Testis (tissue), 3 donors: ENCODE data around the gene MRPS27. TPM values are rescaled to one million over a fixed set of nuclear protein-coding genes. Genes with fewer than 3 reads are reported as not detected.

Source experiments
- DNase-seq: peaks from one replicate; pipeline ENCODE4 v3.0.0-alpha.2; 2019
- H3K27ac ChIP-seq, 2 donors: fragments of 200-600 bp; sonication (generic); one replicate each; pipeline ENCODE4 v1.5.1; 2019
- H3K27me3 ChIP-seq: fragments of 200-600 bp; sonication (generic); one replicate; pipeline ENCODE4 v1.5.1; 2019
- H3K36me3 ChIP-seq: fragments of 200-600 bp; sonication (generic); one replicate; pipeline ENCODE4 v1.5.1; 2017; ENCODE audit warnings: low read depth; ENCODE audit errors: missing control alignments
- H3K4me1 ChIP-seq: fragments of 200-600 bp; sonication (generic); one replicate; pipeline ENCODE4 v1.5.1; 2019
- H3K4me3 ChIP-seq, 2 donors: fragments of 200-600 bp; sonication (generic); one replicate each; pipeline ENCODE4 v1.5.1; 2017 to 2019
- H3K9me3 ChIP-seq: fragments of 200-600 bp; sonication (generic); one replicate; pipeline ENCODE4 v1.5.1; 2017
- CTCF ChIP-seq, 3 experiments: fragments of 450-650 bp in 2 of 3; fragments of 200-600 bp in 1 of 3; sonication (generic) in 1 of 3; IDR thresholded peaks; one replicate each; pipeline ENCODE4 v1.5.1; 2016 to 2019; ENCODE audit warnings: antibody characterized with exemption in 3 of 3, mild to moderate bottlenecking in 2 of 3, moderate library complexity in 1 of 3
- POLR2A ChIP-seq: fragments of 450-650 bp; IDR thresholded peaks from one replicate; pipeline ENCODE4 v1.6.1; 2017; ENCODE audit warnings: antibody characterized with exemption, mild to moderate bottlenecking, moderate library complexity
- WGBS, 2 donors: methylation state at CpG; one replicate each; pipeline ENCODE4 v1.1.5; 2018; 5-methylcytosine and 5-hydroxymethylcytosine counted together
- intact Hi-C: fragments of 100-400 bp; cut with DNase I; formaldehyde crosslinking; loops from one replicate; pipeline ENCODE4 v1.15.1; 2023; ENCODE audit warnings: low total_unique reads
- polyA plus RNA-seq: library from polyadenylated mRNA; stranded (reverse); fragments of 350-450 nt; fragmentation: Illumina TruSeq; extraction: RNeasy Lipid Tissue Mini Kit (QIAGEN cat#74804); gene quantifications from one replicate; pipeline ENCODE4 v1.2.3, GENCODE V29; 2014; ENCODE audit warnings: low read depth, low replicate concordance; ENCODE audit not compliant: insufficient read depth
- total RNA-seq, 2 donors: library from RNA; depleted of rRNA; stranded (reverse); fragments of >200 nt; gene quantifications; one replicate each; pipeline ENCODE4 v1.2.3, GENCODE V29; 2016

Gene MRPS27
- total and polyA plus RNA-seq, 3 donors from 2014 or later = 35.7 to 42.6 (median 41.6) TPM

GRCh38 chr5:72237415-72237814 lies 82.6 kb downstream of the MRPS27 start:
- H3K27me3 ChIP-seq = no peaks in the 10 kb centered on the region
- 88 to 98% methylated on average over 2 of the region's 2 CpGs for WGBS, 2 donors
- TF ChIP-seq CTCF (IDR thresholded peaks at IDR 0.05) (no peak), POLR2A (no peak)
- H3K9me3 ChIP-seq = no peaks in the 10 kb centered on the region
- no peak overlapping the region for H3K27ac ChIP-seq
- H3K4me1 ChIP-seq = no peaks in the 10 kb centered on the region
- intact Hi-C loops = no loop called here
- no peaks in the 10 kb centered on the region for H3K36me3 ChIP-seq
- no peak overlapping the region for H3K4me3 ChIP-seq
- no peak for DNase-seq

GRCh38 chr5:72235725-72236124 lies 84.3 kb downstream of the MRPS27 start:
- H3K36me3 ChIP-seq = no peaks in the 10 kb centered on the region
- H3K4me3 ChIP-seq = no peak overlapping the region
- no peaks in the 10 kb centered on the region for H3K4me1 ChIP-seq
- no peak overlapping the region for H3K27ac ChIP-seq
- intact Hi-C loops = no loop called here
- no peak for DNase-seq
- no peaks in the 10 kb centered on the region for H3K27me3 ChIP-seq
- TF ChIP-seq CTCF (IDR thresholded peaks at IDR 0.05) (no peak), POLR2A (no peak)
- WGBS, 2 donors = 70 to 91% methylated on average over 1 of the region's 1 CpG
- no peaks in the 10 kb centered on the region for H3K9me3 ChIP-seq

GRCh38 chr5:72234868-72235267 lies 85.2 kb downstream of the MRPS27 start:
- no peak for DNase-seq
- 93 to 94% methylated on average over 1 of the region's 1 CpG for WGBS, 2 donors
- no peaks in the 10 kb centered on the region for H3K4me1 ChIP-seq
- no peaks in the 10 kb centered on the region for H3K27me3 ChIP-seq
- no peaks in the 10 kb centered on the region for H3K9me3 ChIP-seq
- no peak overlapping the region for H3K4me3 ChIP-seq
- no peak for TF ChIP-seq CTCF (IDR thresholded peaks at IDR 0.05)
- TF ChIP-seq POLR2A = no peak
- H3K27ac ChIP-seq = no peak overlapping the region
- H3K36me3 ChIP-seq = no peaks in the 10 kb centered on the region
- intact Hi-C loops = no loop called here

- intact Hi-C loops = no loop called here
- Histone ChIP-seq H3K27ac (no peak overlapping the region), H3K4me3 (no peak overlapping the region), H3K9me3 (no peaks in the 10 kb centered on the region), H3K4me1 (no peaks in the 10 kb centered on the region), H3K27me3 (no peaks in the 10 kb centered on the region), H3K36me3 (no peaks in the 10 kb centered on the region)
- DNase-seq = no peak
- TF ChIP-seq POLR2A (no peak), CTCF (IDR thresholded peaks at IDR 0.05) (no peak)
Observed at GRCh38 chr5:72234265-72234700, 85.8 kb downstream of the MRPS27 start.

- WGBS, 2 donors = 67% methylated on average over 1 of the region's 1 CpG
- Histone ChIP-seq H3K27ac (no peak overlapping the region), H3K4me1 (no peaks in the 10 kb centered on the region), H3K36me3 (no peaks in the 10 kb centered on the region), H3K27me3 (no peaks in the 10 kb centered on the region), H3K9me3 (no peaks in the 10 kb centered on the region), H3K4me3 (no peak overlapping the region)
- intact Hi-C loops = no loop called here
- no peak for TF ChIP-seq CTCF (IDR thresholded peaks at IDR 0.05)
- TF ChIP-seq POLR2A = no peak
- no peak for DNase-seq
Observed at GRCh38 chr5:72233835-72234234, 86.2 kb downstream of the MRPS27 start.
